HepG2 (cell line): ENCODE results near the gene FLAD1. TPM values are rescaled to one million over a fixed set of nuclear protein-coding genes. Genes with fewer than 3 reads are reported as not detected.

Experiments
- ATF3 ChIP-seq: sonication (generic); formaldehyde crosslinking; IDR thresholded peaks from 2 replicates; pipeline ENCODE4 v1.4.0; 2020; ENCODE audit warnings: missing genetic modification reagents
- FOXK1 ChIP-seq: sonication (generic); formaldehyde crosslinking; IDR thresholded peaks from 2 replicates; pipeline ENCODE4 v1.4.0; 2020; ENCODE audit warnings: low read depth, missing genetic modification reagents, borderline replicate concordance
- FOXK2 ChIP-seq: fragments of 450-650 bp; IDR thresholded peaks from 2 replicates; pipeline ENCODE4 v1.6.1; 2016
- FOXO1 ChIP-seq: sonication (generic); formaldehyde crosslinking; IDR thresholded peaks from 2 replicates; pipeline ENCODE4 v1.4.0; 2020; ENCODE audit warnings: missing genetic modification reagents
- KDM1A ChIP-seq: IDR thresholded peaks from 2 replicates; pipeline ENCODE4 v1.6.1; 2016; ENCODE audit warnings: missing compliant biosample characterization
- NPAS2 ChIP-seq: sonication (generic); formaldehyde crosslinking; IDR thresholded peaks from 2 replicates; pipeline ENCODE4 v1.8.0; 2022; ENCODE audit warnings: mild to moderate bottlenecking, missing genetic modification reagents, borderline replicate concordance
- SIX4 ChIP-seq: sonication (generic); formaldehyde crosslinking; IDR thresholded peaks from 2 replicates; pipeline ENCODE4 v1.4.0; 2020; ENCODE audit warnings: missing genetic modification reagents
- ZBTB2 ChIP-seq: sonication (generic); formaldehyde crosslinking; IDR thresholded peaks from 2 replicates; pipeline ENCODE4 v1.8.0; 2022; ENCODE audit warnings: low read depth, missing genetic modification reagents
- ZBTB40 ChIP-seq, 2 experiments: fragments of 450-650 bp in 1 of 2; sonication (generic) in 1 of 2; formaldehyde crosslinking in 1 of 2; IDR thresholded peaks; 2 replicates each; pipeline versions ENCODE4 v1.6.1 to v1.8.0; 2016 to 2022; ENCODE audit warnings: antibody characterized with exemption in 1 of 2, mild to moderate bottlenecking in 1 of 2, missing genetic modification reagents in 1 of 2
- ZNF10 ChIP-seq: sonication (generic); formaldehyde crosslinking; IDR thresholded peaks from 2 replicates; pipeline ENCODE4 v1.4.0; 2020; ENCODE audit warnings: mild to moderate bottlenecking, low read depth, missing genetic modification reagents, borderline replicate concordance
- ZNF460 ChIP-seq: sonication (generic); formaldehyde crosslinking; IDR thresholded peaks from 2 replicates; pipeline ENCODE4 v1.5.1; 2020; ENCODE audit warnings: missing genetic modification reagents, mild to moderate bottlenecking, borderline replicate concordance
- ZNF629 ChIP-seq: sonication (generic); formaldehyde crosslinking; conservative IDR thresholded peaks from 2 replicates; pipeline ENCODE4 v1.5.0; 2020; ENCODE audit warnings: missing genetic modification reagents
- ZNF644 ChIP-seq: IDR thresholded peaks from 2 replicates; pipeline ENCODE4 v1.6.1; 2016; ENCODE audit warnings: low read depth
- ZNF784 ChIP-seq: sonication (generic); formaldehyde crosslinking; IDR thresholded peaks from 2 replicates; pipeline ENCODE4 v1.5.1; 2020; ENCODE audit warnings: missing genetic modification reagents, mild to moderate bottlenecking, borderline replicate concordance
- ZNF891 ChIP-seq: sonication (generic); formaldehyde crosslinking; IDR thresholded peaks from 2 replicates; pipeline ENCODE4 v1.5.0; 2020; ENCODE audit warnings: mild to moderate bottlenecking, missing genetic modification reagents
- polyA plus RNA-seq, 8 experiments: library from polyadenylated mRNA; depleted of rRNA in 3 of 8; stranded (reverse) in 7 of 8; unstranded in 1 of 8; fragments of >200 nt; fragmentation: Illumina TruSeq in 4 of 8; extraction: Trizol in 4 of 8; gene quantifications; 2 replicates each; pipeline versions ENCODE4 v1.2.1 to v1.2.3, GENCODE V29; 2011 to 2016; ENCODE audit warnings: low read depth in 4 of 8, missing spikeins in 1 of 8, mixed read lengths in 1 of 8; ENCODE audit not compliant: insufficient read depth in 1 of 8
- total RNA-seq, 5 experiments: library from RNA; depleted of rRNA; stranded (reverse); fragments of >200 nt; fragmentation: Illumina TruSeq; extraction: Trizol; gene quantifications; 2 replicates each; pipeline ENCODE4 v1.2.3, GENCODE V29; 2016; ENCODE audit warnings: low read depth in 1 of 5

The FLAD1 gene
- total and polyA plus RNA-seq, 2 of the 13 experiments (the other 11 are each of a cell fraction or from before 2014, with no cell fraction given) = 25.9 to 32.8 TPM

- TF ChIP-seq NPAS2 (CRISPR knock-in tag) = 0 out of 2 replicates have a peak, but pooled peaks have one; percentile 51
- TF ChIP-seq FOXK1 (CRISPR knock-in tag) = no peak
- no peak; the same call in 1 of the 2 replicates for TF ChIP-seq ZNF784 (CRISPR knock-in tag)
- no peak for TF ChIP-seq SIX4 (CRISPR knock-in tag)
- TF ChIP-seq ATF3 (CRISPR knock-in tag) = no peak
- TF ChIP-seq ZNF10 (CRISPR knock-in tag) = no peak
- peak; percentile 84 for TF ChIP-seq FOXK2
- peak; percentile 57 for TF ChIP-seq ZBTB40 (IDR thresholded peaks at IDR 0.05)
- TF ChIP-seq ZBTB40 (CRISPR knock-in tag; IDR thresholded peaks at IDR 0.05) = peak; percentile 54; the same call in 1 of the 2 replicates
- TF ChIP-seq ZBTB2 (CRISPR knock-in tag) = peak; percentile 98
- TF ChIP-seq ZNF891 (CRISPR knock-in tag) = no peak; the same call in 1 of the 2 replicates
- peak; percentile 59; the same call in 1 of the 2 replicates for TF ChIP-seq FOXO1 (CRISPR knock-in tag)
- no peak; the same call in 1 of the 2 replicates for TF ChIP-seq ZNF629 (CRISPR knock-in tag)
- no peak for TF ChIP-seq ZNF644 (CRISPR knock-in tag)
- no peak for TF ChIP-seq KDM1A (CRISPR knock-in tag)
- TF ChIP-seq ZNF460 = no peak; the same call in 1 of the 2 replicates
Observed at GRCh38 chr1:154961207-154962155, 21.7 kb upstream of the FLAD1 start, which contains the start of gene PYGO2 (continued).
